WTC11 (cell line): Measurements from ENCODE around the gene COX4I1. TPM values are rescaled to one million over a fixed set of nuclear protein-coding genes. Genes with fewer than 3 reads are reported as not detected.

Experiments
- ATAC-seq: fragments of 200-7000 bp; cut with Tn5 transposase; 2 replicates; pipeline ENCODE4 v1.10.0; 2021; ENCODE audit warnings: mild to moderate bottlenecking, moderate library complexity
- CTCF ChIA-PET: fragments of 300-600 bp; sonication (Branson Sonifier 250); formaldehyde crosslinking; loops from one replicate; lab custom pipeline; 2021; ENCODE audit warnings: antibody characterized with exemption; lab: Charles Lee
- POLR2A ChIA-PET: fragments of 350-600 bp; sonication (Branson Sonifier 250); formaldehyde crosslinking; loops from one replicate; lab custom pipeline; 2021; ENCODE audit warnings: antibody characterized with exemption; lab: Charles Lee
- DNase-seq: peaks from one replicate; pipeline ENCODE4 v3.0.0; 2021; ENCODE audit warnings: low spot score
- H3K27ac Mint-ChIP-seq: 2 replicates; pipeline ENCODE4 v1.8.0; 2021; ENCODE audit warnings: mixed read lengths
- H3K27me3 Mint-ChIP-seq: 2 replicates; pipeline ENCODE4 v1.8.0; 2021; ENCODE audit warnings: low read depth, mild to moderate bottlenecking, moderate library complexity, mixed read lengths
- H3K36me3 Mint-ChIP-seq: 2 replicates; pipeline ENCODE4 v1.8.0; 2021; ENCODE audit warnings: mixed read lengths
- H3K4me1 Mint-ChIP-seq: 2 replicates; pipeline ENCODE4 v1.8.0; 2022; ENCODE audit warnings: mixed read lengths
- H3K4me3 Mint-ChIP-seq: 2 replicates; pipeline ENCODE4 v1.8.0; 2021; ENCODE audit warnings: mild to moderate bottlenecking, moderate library complexity, mixed read lengths
- H3K9me3 Mint-ChIP-seq: 2 replicates; pipeline ENCODE4 v1.8.0; 2021; ENCODE audit warnings: mixed read lengths
- ATF6 ChIP-seq: sonication (generic); formaldehyde crosslinking; IDR thresholded peaks from 2 replicates; pipeline ENCODE4 v1.8.1; 2023; ENCODE audit warnings: mild to moderate bottlenecking, missing genetic modification reagents
- CBFB ChIP-seq: sonication (generic); formaldehyde crosslinking; IDR thresholded peaks from 2 replicates; pipeline ENCODE4 v1.8.1; 2022; ENCODE audit warnings: mild to moderate bottlenecking, low read depth, missing genetic modification reagents
- CDX4 ChIP-seq: fragments of 250-450 bp; sonication (Bioruptor Pico); IDR thresholded peaks from 2 replicates; pipeline ENCODE4 v1.9.0; 2021; ENCODE audit warnings: moderate library complexity, mild to moderate bottlenecking, inconsistent platforms, borderline replicate concordance
- ETV6 ChIP-seq: sonication (generic); formaldehyde crosslinking; IDR thresholded peaks from 2 replicates; pipeline ENCODE4 v1.8.1; 2022; ENCODE audit warnings: mild to moderate bottlenecking, missing genetic modification reagents
- HMGA2 ChIP-seq: fragments of 250-450 bp; sonication (Bioruptor Pico); IDR thresholded peaks from 2 replicates; pipeline ENCODE4 v1.4.0; 2021; ENCODE audit warnings: mild to moderate bottlenecking, moderate library complexity
- IRF1 ChIP-seq: sonication (generic); formaldehyde crosslinking; IDR thresholded peaks from 2 replicates; pipeline ENCODE4 v1.8.0; 2023; ENCODE audit warnings: missing genetic modification reagents
- IRF2 ChIP-seq: sonication (generic); formaldehyde crosslinking; IDR thresholded peaks from 2 replicates; pipeline ENCODE4 v1.8.0; 2022; ENCODE audit warnings: low read depth, missing genetic modification reagents, borderline replicate concordance
- NFE2L1 ChIP-seq: sonication (generic); formaldehyde crosslinking; IDR thresholded peaks from 2 replicates; pipeline ENCODE4 v1.8.1; 2023; ENCODE audit warnings: missing genetic modification reagents
- NR2C2 ChIP-seq: sonication (generic); formaldehyde crosslinking; IDR thresholded peaks from 2 replicates; pipeline ENCODE4 v1.8.0; 2022; ENCODE audit warnings: mild to moderate bottlenecking, missing genetic modification reagents
- OVOL2 ChIP-seq: fragments of 250-450 bp; sonication (Bioruptor Pico); IDR thresholded peaks from 2 replicates; pipeline ENCODE4 v1.9.0; 2021; ENCODE audit warnings: mild to moderate bottlenecking, borderline replicate concordance
- PRRX2 ChIP-seq: fragments of 250-450 bp; sonication (Bioruptor Pico); IDR thresholded peaks from 2 replicates; pipeline ENCODE4 v1.8.0; 2021; ENCODE audit warnings: mild to moderate bottlenecking
- RORB ChIP-seq: fragments of 250-450 bp; sonication (Bioruptor Pico); IDR thresholded peaks from 2 replicates; pipeline ENCODE4 v1.9.0; 2021; ENCODE audit warnings: mild to moderate bottlenecking
- ZBTB21 ChIP-seq: sonication (generic); formaldehyde crosslinking; IDR thresholded peaks from 2 replicates; pipeline ENCODE4 v1.8.1; 2023; ENCODE audit warnings: mild to moderate bottlenecking, missing genetic modification reagents, borderline replicate concordance
- ZNF121 ChIP-seq: sonication (generic); formaldehyde crosslinking; IDR thresholded peaks from 2 replicates; pipeline ENCODE4 v1.8.0; 2023; ENCODE audit warnings: missing genetic modification reagents
- total RNA-seq: library from RNA; stranded (reverse); gene quantifications from 3 replicates; pipeline ENCODE4 v1.2.3, GENCODE V29; 2021
- TF ChIP-seq, protein P1 (sequence below): sonication (generic); formaldehyde crosslinking; IDR thresholded peaks from 2 replicates; pipeline ENCODE4 v1.8.0; 2023; ENCODE audit warnings: mild to moderate bottlenecking, missing genetic modification reagents
- TF ChIP-seq, protein P2 (sequence below): sonication (generic); formaldehyde crosslinking; IDR thresholded peaks from 2 replicates; pipeline ENCODE4 v1.8.1; 2022; ENCODE audit warnings: low read depth, mild to moderate bottlenecking, moderate library complexity, missing genetic modification reagents, borderline replicate concordance
- TF ChIP-seq, protein P3 (sequence below): sonication (generic); formaldehyde crosslinking; IDR thresholded peaks from 2 replicates; pipeline ENCODE4 v1.8.0; 2023; ENCODE audit warnings: missing genetic modification reagents, mild to moderate bottlenecking, borderline replicate concordance

COX4I1 gene
- total RNA-seq, 1 experiment from 2014 or later, result 618 TPM

DNA sequence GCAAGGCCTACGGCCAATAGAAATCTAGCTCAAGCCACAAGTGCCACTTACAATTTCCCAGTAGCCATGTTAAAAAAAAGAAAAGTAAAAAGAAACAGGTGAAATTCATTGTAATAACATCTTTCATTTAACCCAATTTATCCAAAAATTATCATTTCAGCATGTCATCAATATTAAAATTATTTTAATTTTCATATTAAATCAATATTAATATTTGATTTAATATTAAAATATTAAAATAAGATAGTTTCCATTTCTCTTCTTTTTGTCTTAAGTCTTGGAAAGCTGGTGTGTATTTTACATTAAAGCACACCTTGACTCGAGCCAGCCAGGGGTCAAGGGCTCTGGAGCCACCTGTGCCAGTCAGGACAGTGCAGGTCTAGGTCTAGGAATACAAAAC lies 35.9 kb upstream of the COX4I1 start:
- CTCF ChIA-PET, result no interaction called here
- no peak overlapping the region for H3K27ac Mint-ChIP-seq
- ATAC-seq (no peak), DNase-seq (no peak)
- H3K36me3 Mint-ChIP-seq, result no peaks in the 10 kb centered on the region
- no peaks in the 10 kb centered on the region for H3K9me3 Mint-ChIP-seq
- H3K4me3 Mint-ChIP-seq, result no peak overlapping the region
- peaks cover 7% of the 10 kb centered on the region for H3K27me3 Mint-ChIP-seq
- peaks cover 17% of the 10 kb centered on the region for H3K4me1 Mint-ChIP-seq
- peak; percentile 97 for TF ChIP-seq HMGA2 (CRISPR knock-in tag)
- TF ChIP-seq PRRX2 (CRISPR knock-in tag), result no peak
- POLR2A ChIA-PET, result no interaction called here

- CTCF ChIA-PET, result interaction anchor here (0.8 to 1.4 kb wide), 2 partner anchors 9 to 10 kb away, joined by 3 read pairs; no protein-coding TSS in a partner anchor
- no peaks in the 10 kb centered on the region for H3K36me3 Mint-ChIP-seq
- no peak overlapping the region for H3K27ac Mint-ChIP-seq
- TF ChIP-seq HMGA2 (CRISPR knock-in tag) (no peak), ETV6 (no peak), ATF6 (CRISPR knock-in tag) (no peak), IRF1 (no peak)
- TF ChIP-seq, protein P1, sequence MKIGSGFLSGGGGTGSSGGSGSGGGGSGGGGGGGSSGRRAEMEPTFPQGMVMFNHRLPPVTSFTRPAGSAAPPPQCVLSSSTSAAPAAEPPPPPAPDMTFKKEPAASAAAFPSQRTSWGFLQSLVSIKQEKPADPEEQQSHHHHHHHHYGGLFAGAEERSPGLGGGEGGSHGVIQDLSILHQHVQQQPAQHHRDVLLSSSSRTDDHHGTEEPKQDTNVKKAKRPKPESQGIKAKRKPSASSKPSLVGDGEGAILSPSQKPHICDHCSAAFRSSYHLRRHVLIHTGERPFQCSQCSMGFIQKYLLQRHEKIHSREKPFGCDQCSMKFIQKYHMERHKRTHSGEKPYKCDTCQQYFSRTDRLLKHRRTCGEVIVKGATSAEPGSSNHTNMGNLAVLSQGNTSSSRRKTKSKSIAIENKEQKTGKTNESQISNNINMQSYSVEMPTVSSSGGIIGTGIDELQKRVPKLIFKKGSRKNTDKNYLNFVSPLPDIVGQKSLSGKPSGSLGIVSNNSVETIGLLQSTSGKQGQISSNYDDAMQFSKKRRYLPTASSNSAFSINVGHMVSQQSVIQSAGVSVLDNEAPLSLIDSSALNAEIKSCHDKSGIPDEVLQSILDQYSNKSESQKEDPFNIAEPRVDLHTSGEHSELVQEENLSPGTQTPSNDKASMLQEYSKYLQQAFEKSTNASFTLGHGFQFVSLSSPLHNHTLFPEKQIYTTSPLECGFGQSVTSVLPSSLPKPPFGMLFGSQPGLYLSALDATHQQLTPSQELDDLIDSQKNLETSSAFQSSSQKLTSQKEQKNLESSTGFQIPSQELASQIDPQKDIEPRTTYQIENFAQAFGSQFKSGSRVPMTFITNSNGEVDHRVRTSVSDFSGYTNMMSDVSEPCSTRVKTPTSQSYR (CRISPR knock-in tag), result no peak
- TF ChIP-seq, all 79 proteins: peak for 0
- no peak for DNase-seq
- no peak overlapping the region for H3K4me3 Mint-ChIP-seq
- H3K27me3 Mint-ChIP-seq, result peaks cover under 1% of the 10 kb centered on the region
- H3K4me1 Mint-ChIP-seq, result peaks cover 21% of the 10 kb centered on the region
- H3K9me3 Mint-ChIP-seq, result no peaks in the 10 kb centered on the region
- POLR2A ChIA-PET, result no interaction called here
- ATAC-seq, result no peak
Measured at GRCh38 chr16:85765211-85765610, 34.3 kb upstream of the COX4I1 start.

GRCh38 chr16:85765767-85766166 lies 33.7 kb upstream of the COX4I1 start:
- TF ChIP-seq ZBTB21, result no peak
- TF ChIP-seq IRF2 (CRISPR knock-in tag), result no peak
- no peak for TF ChIP-seq RORB (CRISPR knock-in tag)
- TF ChIP-seq NFE2L1 (CRISPR knock-in tag), result no peak
- no peak for TF ChIP-seq OVOL2 (CRISPR knock-in tag)
- TF ChIP-seq, protein P2, sequence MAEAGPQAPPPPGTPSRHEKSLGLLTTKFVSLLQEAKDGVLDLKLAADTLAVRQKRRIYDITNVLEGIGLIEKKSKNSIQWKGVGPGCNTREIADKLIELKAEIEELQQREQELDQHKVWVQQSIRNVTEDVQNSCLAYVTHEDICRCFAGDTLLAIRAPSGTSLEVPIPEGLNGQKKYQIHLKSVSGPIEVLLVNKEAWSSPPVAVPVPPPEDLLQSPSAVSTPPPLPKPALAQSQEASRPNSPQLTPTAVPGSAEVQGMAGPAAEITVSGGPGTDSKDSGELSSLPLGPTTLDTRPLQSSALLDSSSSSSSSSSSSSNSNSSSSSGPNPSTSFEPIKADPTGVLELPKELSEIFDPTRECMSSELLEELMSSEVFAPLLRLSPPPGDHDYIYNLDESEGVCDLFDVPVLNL (CRISPR knock-in tag), result no peak
- TF ChIP-seq, protein P3, sequence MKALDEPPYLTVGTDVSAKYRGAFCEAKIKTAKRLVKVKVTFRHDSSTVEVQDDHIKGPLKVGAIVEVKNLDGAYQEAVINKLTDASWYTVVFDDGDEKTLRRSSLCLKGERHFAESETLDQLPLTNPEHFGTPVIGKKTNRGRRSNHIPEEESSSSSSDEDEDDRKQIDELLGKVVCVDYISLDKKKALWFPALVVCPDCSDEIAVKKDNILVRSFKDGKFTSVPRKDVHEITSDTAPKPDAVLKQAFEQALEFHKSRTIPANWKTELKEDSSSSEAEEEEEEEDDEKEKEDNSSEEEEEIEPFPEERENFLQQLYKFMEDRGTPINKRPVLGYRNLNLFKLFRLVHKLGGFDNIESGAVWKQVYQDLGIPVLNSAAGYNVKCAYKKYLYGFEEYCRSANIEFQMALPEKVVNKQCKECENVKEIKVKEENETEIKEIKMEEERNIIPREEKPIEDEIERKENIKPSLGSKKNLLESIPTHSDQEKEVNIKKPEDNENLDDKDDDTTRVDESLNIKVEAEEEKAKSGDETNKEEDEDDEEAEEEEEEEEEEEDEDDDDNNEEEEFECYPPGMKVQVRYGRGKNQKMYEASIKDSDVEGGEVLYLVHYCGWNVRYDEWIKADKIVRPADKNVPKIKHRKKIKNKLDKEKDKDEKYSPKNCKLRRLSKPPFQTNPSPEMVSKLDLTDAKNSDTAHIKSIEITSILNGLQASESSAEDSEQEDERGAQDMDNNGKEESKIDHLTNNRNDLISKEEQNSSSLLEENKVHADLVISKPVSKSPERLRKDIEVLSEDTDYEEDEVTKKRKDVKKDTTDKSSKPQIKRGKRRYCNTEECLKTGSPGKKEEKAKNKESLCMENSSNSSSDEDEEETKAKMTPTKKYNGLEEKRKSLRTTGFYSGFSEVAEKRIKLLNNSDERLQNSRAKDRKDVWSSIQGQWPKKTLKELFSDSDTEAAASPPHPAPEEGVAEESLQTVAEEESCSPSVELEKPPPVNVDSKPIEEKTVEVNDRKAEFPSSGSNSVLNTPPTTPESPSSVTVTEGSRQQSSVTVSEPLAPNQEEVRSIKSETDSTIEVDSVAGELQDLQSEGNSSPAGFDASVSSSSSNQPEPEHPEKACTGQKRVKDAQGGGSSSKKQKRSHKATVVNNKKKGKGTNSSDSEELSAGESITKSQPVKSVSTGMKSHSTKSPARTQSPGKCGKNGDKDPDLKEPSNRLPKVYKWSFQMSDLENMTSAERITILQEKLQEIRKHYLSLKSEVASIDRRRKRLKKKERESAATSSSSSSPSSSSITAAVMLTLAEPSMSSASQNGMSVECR (CRISPR knock-in tag), result no peak
- no peak for TF ChIP-seq NR2C2 (CRISPR knock-in tag)
- TF ChIP-seq CDX4 (CRISPR knock-in tag), result no peak
- TF ChIP-seq ZNF121, result no peak
- no peak for TF ChIP-seq CBFB (CRISPR knock-in tag)
- no peak for DNase-seq
- H3K27me3 Mint-ChIP-seq, result no peaks in the 10 kb centered on the region; the same call in 1 of the 2 replicates
- POLR2A ChIA-PET, result no interaction called here
- CTCF ChIA-PET, result interaction anchor here (0.9 to 1.4 kb wide), 2 partner anchors 11 to 48 kb away, joined by 3 read pairs; no protein-coding TSS in a partner anchor
- ATAC-seq, result no peak
- H3K4me3 Mint-ChIP-seq, result no peak overlapping the region
- H3K9me3 Mint-ChIP-seq, result no peaks in the 10 kb centered on the region
- H3K4me1 Mint-ChIP-seq, result peaks cover 21% of the 10 kb centered on the region
- no peaks in the 10 kb centered on the region; the same call in 1 of the 2 replicates for H3K36me3 Mint-ChIP-seq
- H3K27ac Mint-ChIP-seq, result no peak overlapping the region
